ENCODE data around the gene TPD52L1.

Gene TPD52L1, protein sequence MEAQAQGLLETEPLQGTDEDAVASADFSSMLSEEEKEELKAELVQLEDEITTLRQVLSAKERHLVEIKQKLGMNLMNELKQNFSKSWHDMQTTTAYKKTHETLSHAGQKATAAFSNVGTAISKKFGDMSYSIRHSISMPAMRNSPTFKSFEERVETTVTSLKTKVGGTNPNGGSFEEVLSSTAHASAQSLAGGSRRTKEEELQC

DNA sequence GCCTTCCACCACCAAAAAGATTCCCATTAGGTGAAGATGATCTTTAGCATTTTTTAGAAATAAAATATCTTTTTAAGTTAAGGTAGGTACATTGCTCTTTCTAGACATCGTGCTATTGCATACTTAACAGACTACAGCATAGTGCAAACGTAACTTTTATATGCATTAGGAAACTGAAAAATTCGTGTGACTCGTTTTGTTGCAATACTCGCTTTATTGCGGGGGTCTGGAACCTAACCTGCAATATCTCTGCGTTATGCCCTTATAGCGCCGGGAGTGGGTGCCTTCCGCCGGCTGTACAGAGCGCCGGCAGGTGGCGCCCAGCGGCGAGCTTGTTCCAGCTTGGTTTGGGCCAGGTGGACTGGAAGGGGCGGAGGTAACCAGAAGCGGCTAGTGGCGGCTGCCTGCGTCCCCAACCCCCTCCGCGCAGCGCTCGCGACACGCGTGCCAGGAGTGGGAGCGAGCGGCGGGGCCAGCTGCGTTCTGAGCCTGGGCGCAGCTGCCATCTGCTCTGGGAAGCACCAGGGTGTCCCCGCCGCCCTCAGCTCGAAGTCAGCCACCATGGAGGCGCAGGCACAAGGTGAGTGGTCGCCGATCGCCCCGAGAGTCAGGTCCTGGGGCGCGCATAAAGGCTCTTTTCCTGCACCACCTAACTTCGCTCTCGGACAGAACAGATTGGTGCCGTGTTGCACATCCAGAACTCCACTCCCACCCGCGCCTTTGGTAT is at the start of gene TPD52L1:
TPD52L1 (plus strand) TSS at position 383 of the 727 bp plus-strand sequence; CDS start at position 562, 179 bp downstream.
- Mint-ChIP-seq H3K4me3 (peak within 1 kb of the TSS; percentile 69), H3K4me1 (peaks cover 9% of the 10 kb centered on the region), H3K27ac (peak within 1 kb of the TSS; percentile 42), H3K9me3 (no peaks in the 10 kb centered on the region), H3K27me3 (peaks cover 33% of the 10 kb centered on the region), H3K36me3 (no peaks in the 10 kb centered on the region)

DNA sequence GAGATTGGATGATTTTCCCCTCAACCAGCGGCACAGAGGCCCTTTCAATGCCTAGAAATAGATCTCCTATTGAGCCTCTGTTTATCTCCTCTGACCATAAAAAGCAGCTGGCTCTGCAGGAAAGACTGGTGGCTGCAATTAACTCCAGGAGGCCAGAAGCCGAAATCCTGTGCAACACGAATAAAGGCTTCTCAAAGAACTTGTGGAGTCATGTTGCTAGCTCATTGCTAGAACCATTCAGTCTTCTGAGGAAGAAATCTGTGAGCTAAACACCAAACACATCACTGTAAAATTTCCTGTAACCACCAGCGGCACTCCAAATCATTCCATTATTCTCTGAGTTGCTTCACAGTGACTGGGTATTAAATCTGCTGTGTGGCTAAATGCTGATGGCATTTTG is 49.1 kb upstream of the TPD52L1 start:
- no peak overlapping the region for H3K27ac Mint-ChIP-seq
- peaks cover 14% of the 10 kb centered on the region for H3K4me1 Mint-ChIP-seq
- peaks cover 10% of the 10 kb centered on the region for H3K9me3 Mint-ChIP-seq
- H3K4me3 Mint-ChIP-seq = no peak overlapping the region
- H3K27me3 Mint-ChIP-seq = no peaks in the 10 kb centered on the region
- no peaks in the 10 kb centered on the region for H3K36me3 Mint-ChIP-seq

DNA sequence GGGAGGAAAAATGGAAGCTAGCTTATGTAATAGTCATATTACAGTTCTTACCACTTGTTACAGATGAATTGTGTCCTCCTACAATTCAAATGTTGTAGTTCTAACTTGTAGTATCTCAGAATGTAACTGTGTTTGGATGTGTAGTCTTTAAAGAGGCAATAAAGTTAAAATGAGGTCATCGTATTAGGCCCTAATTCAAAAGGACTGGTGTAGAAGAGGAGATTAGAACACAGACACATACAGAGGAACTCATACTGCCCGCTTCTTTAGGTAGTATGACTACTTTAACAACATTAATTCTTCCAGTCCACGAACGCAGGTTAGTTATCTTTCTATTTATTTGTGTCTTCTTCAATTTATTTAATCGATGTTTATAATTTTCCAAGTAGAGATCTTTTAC is 46.5 kb upstream of the TPD52L1 start:
- H3K27ac Mint-ChIP-seq = no peak overlapping the region
- no peaks in the 10 kb centered on the region for H3K4me1 Mint-ChIP-seq
- H3K9me3 Mint-ChIP-seq = peaks cover 32% of the 10 kb centered on the region
- H3K27me3 Mint-ChIP-seq = no peaks in the 10 kb centered on the region
- no peak overlapping the region for H3K4me3 Mint-ChIP-seq
- peaks cover 10% of the 10 kb centered on the region for H3K36me3 Mint-ChIP-seq

DNA sequence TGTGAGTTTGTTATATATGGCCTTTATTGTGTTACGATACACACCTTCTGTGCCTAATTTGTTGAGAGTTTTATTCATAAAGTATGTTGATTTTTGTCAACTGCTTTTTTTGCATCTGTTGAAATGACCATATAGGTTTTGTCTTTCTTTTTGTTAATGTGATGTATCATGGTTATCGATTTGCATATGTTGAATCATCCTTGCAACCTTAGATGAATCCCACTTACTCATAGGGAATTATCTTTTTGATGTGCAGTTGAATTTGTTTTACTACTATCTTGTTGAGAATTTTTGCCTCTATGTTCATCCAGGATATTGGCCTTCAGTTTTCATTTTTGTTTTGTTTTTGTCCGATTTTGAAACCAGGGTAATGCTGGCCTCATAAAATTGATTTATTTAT is 45.7 kb upstream of the TPD52L1 start:
- Mint-ChIP-seq H3K4me3 (no peak overlapping the region), H3K36me3 (peaks cover 10% of the 10 kb centered on the region), H3K4me1 (no peaks in the 10 kb centered on the region), H3K9me3 (peaks cover 32% of the 10 kb centered on the region), H3K27ac (no peak overlapping the region), H3K27me3 (no peaks in the 10 kb centered on the region)

DNA sequence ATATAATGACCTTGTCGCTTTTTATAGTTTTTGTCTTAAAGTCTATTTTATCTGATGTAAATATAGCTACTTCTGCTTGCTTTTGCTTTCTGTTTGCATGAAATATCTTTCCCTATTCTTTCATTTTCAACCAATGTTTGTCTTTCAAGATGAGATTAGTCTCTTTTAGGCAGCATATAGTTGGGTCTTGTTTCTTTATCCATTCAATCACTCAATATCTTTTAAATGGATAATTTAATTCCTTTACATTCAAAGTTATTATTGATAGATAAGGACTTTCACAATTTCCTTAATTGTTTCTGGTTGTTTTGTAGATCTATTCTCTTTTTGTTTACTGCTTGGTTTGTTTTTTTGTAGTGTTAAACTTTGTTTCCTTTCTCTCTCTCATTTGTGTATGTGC is 43.5 kb upstream of the TPD52L1 start:
- Mint-ChIP-seq H3K27me3 (no peaks in the 10 kb centered on the region), H3K27ac (no peak overlapping the region), H3K4me1 (no peaks in the 10 kb centered on the region), H3K4me3 (no peak overlapping the region), H3K36me3 (peaks cover 10% of the 10 kb centered on the region), H3K9me3 (peaks cover 32% of the 10 kb centered on the region)

DNA sequence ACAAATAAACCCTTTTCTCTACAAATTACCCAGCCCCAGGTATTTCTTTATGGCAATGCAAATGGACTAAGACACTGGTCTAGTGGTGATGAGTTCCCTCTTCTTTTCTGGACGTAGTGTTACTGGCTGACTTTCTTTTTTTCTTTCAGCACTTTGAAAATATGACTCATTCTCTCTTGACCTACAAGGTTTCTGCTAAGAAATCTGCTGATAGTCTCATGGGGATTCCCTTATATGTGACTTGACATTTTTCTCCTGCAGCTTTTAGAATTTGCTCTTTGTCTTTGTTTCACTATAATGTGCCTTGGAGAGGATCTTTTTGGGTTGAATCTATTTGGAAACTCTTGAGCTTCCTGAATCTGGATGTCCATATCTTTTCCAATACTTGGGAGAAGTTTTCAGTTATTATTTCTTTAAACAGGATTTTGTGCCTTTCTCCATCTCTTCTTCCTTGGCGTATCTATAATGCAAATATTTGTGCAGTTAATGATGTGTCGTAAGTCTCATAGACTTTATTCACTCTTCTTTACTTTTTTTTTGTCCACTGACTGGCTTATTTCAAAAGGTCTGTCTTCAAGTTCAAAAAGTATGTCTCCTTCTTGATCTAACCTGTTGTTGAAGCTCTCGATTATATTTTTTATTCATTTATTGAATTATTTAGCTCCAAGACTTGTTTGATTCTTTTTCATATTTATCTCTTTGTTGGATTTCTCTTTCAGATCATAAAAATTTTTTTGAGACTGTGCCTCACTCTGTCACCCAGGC is 42.2 kb upstream of the TPD52L1 start:
- peaks cover 32% of the 10 kb centered on the region for H3K9me3 Mint-ChIP-seq
- H3K36me3 Mint-ChIP-seq = peaks cover 10% of the 10 kb centered on the region
- H3K4me3 Mint-ChIP-seq = no peak overlapping the region
- no peak overlapping the region for H3K27ac Mint-ChIP-seq
- no peaks in the 10 kb centered on the region for H3K27me3 Mint-ChIP-seq
- no peaks in the 10 kb centered on the region for H3K4me1 Mint-ChIP-seq

DNA sequence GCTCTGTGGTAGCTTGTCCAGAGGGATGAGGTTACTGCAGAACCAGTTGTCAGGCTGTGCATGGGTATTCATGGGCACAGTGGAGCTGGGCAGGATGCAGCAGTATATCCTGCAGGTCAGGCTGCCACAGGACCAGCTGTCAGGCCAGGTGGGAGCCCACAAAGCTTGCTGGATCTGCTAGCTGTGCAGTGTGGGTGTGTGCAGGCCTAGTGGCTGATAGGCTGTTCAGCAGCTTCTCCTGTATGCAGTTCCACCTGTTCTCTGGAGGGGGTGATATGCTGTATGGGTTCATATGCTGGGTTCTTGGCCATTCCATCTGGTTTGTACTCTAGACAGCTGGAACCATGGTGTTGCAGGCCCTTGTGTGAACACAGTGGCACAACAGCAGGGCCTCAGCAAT is 40.6 kb upstream of the TPD52L1 start:
- Mint-ChIP-seq H3K4me1 (no peaks in the 10 kb centered on the region), H3K9me3 (peaks cover 32% of the 10 kb centered on the region), H3K36me3 (peaks cover 10% of the 10 kb centered on the region), H3K27me3 (no peaks in the 10 kb centered on the region), H3K4me3 (no peak overlapping the region), H3K27ac (no peak overlapping the region)

DNA sequence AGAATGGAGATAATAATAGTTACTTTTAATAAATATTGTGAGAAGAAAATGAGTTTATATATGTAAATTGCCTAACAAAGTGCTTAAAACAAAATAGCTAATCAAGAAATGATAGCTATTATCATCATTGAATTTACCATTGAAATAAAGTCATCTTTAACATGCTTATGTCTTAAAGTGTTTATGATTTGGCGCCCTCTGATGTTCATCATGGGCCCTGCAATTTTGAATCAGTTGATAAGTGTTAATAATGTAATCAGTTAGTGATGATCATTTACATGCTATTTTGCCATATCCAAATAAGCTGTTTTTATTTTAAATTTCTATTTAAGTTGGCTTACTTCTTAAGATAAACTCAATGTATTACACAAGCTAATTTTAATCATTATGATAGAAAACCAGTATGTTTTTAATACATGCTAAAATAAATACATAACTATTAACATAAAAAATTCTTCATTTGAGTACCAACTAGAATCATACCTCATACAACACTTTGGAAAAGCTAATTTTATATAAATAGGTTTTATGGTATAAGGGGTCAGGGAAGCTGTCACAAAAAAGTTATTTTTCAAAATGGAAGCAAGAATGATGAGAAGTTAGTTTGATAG is 39.2 kb upstream of the TPD52L1 start:
- Mint-ChIP-seq H3K4me1 (no peaks in the 10 kb centered on the region), H3K27me3 (no peaks in the 10 kb centered on the region), H3K9me3 (peaks cover 22% of the 10 kb centered on the region), H3K27ac (no peak overlapping the region), H3K36me3 (peaks cover 10% of the 10 kb centered on the region), H3K4me3 (no peak overlapping the region)

DNA sequence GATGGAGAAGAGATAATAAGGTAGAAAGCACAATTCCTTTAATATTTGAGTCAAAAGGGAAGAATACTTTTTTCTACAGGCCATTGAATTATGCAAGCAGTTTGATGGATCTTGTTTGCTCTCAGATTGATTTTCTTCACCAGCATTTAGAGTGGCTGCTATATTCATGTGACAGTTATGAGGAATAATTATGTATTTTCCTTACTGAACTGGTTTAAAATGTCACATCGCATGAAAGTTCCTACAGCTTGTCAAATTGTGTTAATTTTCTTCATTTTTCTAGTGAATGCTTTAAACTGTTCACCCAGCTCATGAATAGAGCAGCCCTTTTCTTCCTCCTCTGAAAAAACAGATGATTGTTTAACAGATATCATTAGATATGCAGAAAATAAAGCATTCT is 37.4 kb upstream of the TPD52L1 start:
- Mint-ChIP-seq H3K9me3 (peaks cover 5% of the 10 kb centered on the region), H3K4me3 (no peak overlapping the region), H3K4me1 (no peaks in the 10 kb centered on the region), H3K27me3 (no peaks in the 10 kb centered on the region), H3K27ac (no peak overlapping the region), H3K36me3 (peaks cover 6% of the 10 kb centered on the region)

DNA sequence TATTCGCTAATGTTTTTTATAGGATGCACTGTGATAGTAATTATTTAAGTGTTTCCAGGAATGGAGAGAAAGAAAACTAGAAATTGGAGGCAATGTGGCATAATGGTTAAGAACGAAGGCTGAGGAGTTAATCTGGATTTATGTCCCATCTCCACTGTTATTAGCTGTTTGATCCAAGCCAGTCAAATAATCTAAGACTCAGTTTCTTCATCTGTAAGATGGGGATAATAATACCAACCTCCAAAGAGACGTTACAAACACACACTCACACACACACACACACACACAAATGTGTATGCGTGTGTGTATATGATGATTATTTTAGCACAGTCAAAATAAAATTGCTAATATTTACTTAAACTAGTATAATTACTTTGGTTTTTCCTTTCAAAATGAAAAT is 36.9 kb upstream of the TPD52L1 start:
- Mint-ChIP-seq H3K9me3 (no peaks in the 10 kb centered on the region), H3K4me1 (no peaks in the 10 kb centered on the region), H3K36me3 (peaks cover under 1% of the 10 kb centered on the region), H3K4me3 (no peak overlapping the region), H3K27ac (no peak overlapping the region), H3K27me3 (peaks cover 2% of the 10 kb centered on the region)

DNA sequence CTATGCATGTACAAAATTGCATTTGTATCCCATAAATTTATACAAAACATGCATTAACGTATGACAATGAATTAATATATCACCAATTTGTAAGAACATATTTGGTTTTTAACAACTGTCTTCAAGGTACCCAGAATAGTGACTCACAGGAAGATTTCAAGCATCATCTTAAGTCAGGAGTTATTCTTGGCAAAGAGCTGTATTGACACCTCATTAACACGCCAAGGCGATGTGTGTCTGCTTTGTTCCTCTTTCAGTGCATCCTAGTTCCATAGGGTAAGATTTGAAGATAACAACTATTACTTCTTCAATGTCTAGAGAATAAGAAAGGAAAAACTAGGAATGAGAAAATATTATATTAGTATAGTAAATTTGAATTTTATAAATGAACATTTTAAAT is 35.8 kb upstream of the TPD52L1 start:
- Mint-ChIP-seq H3K27me3 (peaks cover 2% of the 10 kb centered on the region), H3K9me3 (no peaks in the 10 kb centered on the region), H3K4me3 (no peak overlapping the region), H3K27ac (no peak overlapping the region), H3K4me1 (no peaks in the 10 kb centered on the region), H3K36me3 (no peaks in the 10 kb centered on the region)

DNA sequence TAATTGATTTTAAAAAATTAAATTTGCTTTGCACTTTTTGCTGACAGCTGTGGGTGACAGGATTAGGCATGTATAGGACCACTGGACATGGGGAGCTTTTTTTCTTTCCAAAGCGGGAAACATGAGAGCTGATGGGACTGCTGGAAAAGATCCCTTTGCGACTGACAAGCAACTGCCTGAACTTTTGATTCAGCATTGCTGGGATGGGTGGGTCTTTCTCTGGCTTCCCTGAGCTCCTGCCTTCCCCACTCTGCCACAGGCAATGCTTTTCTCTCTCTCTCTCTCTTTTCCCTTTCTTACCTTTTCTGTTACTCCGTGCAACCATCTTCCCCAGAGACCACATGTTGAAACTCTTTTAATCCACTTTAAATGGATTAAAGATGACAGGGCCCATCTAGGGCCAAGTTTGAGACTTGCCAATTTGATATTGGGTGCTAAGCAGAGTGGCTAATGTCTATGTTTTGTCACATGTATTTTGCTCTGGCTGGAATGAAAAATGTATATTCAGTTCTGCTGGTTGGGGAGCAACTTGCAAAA is 33.5 kb upstream of the TPD52L1 start:
- no peak overlapping the region for H3K27ac Mint-ChIP-seq
- H3K4me3 Mint-ChIP-seq = no peak overlapping the region
- H3K27me3 Mint-ChIP-seq = peaks cover 4% of the 10 kb centered on the region

DNA sequence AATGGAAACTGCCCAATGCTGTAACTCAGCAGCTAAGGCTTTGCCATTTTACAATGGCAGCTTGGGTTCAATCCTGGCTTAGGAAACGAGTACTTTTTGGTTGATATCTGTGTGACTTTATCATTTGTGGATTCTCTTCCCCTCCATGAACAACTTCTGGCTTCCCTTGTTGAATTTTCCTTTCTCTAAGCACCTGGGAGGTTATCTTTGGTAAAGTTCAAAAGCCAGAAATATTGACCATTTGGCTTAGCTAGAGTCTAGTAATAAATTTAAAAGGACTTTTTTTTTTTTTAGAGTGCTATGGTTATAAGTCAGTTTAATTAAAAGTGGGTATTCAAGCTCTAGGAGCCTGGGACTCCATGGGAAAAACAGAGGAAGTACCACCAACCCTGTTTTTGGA is 31.7 kb upstream of the TPD52L1 start:
- Mint-ChIP-seq H3K27ac (no peak overlapping the region), H3K4me3 (no peak overlapping the region), H3K9me3 (no peaks in the 10 kb centered on the region), H3K36me3 (no peaks in the 10 kb centered on the region), H3K27me3 (peaks cover 6% of the 10 kb centered on the region), H3K4me1 (no peaks in the 10 kb centered on the region)

More for the DNA sequence above, 33.5 kb upstream of the TPD52L1 start:
- Mint-ChIP-seq H3K4me1 (no peaks in the 10 kb centered on the region), H3K9me3 (no peaks in the 10 kb centered on the region), H3K36me3 (no peaks in the 10 kb centered on the region)

DNA sequence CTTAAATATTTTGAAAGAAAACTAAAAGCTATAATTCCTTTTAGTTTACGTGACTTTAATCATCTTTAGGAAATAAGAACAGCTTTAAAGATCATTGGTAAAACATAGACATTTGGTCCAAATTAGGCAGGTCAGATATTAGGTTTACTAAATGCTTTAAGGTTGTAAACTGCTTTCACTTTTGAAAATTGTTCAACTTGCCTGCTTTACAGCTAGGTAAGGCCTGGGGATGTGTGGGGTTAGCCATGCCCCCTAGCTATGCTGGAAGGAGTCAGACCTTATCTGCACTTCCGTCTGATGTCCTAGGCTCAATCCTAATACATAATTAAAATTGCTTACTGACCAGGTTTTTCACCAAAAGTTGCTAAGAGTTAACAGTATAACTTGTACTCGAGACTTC is 30.5 kb upstream of the TPD52L1 start:
- no peaks in the 10 kb centered on the region for H3K4me1 Mint-ChIP-seq
- H3K36me3 Mint-ChIP-seq = no peaks in the 10 kb centered on the region
- no peaks in the 10 kb centered on the region for H3K9me3 Mint-ChIP-seq
- no peak overlapping the region for H3K27ac Mint-ChIP-seq
- H3K27me3 Mint-ChIP-seq = peaks cover 6% of the 10 kb centered on the region
- H3K4me3 Mint-ChIP-seq = no peak overlapping the region

DNA sequence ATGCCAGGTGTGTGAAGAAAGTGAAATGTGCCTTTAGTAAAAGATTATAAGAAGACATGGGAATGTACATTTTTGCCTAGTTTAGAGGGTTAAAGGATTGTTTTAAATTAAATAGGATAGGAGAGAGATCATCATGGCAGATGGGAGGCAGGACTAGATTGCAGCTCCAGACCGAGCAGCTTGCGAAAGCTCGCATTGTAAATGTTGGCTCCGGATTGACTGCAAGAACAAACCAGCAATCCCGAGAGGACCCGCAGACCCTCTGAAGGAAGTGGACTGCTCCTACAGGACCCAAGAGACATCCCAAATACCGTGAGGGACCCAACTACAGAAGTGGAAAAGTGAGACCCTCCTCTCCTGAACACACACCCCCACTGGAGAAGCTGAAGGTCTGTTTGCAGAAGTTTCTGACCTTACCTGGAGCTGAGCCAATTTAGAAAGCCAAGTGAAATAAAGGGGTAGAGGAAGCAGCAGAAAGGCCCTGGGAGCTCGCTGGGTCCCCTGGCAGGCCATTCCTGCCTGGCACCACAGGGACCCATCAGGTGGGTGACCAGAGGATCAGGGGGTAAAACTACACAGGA is 30.0 kb upstream of the TPD52L1 start:
- Mint-ChIP-seq H3K27me3 (peaks cover 6% of the 10 kb centered on the region), H3K4me3 (no peak overlapping the region), H3K4me1 (no peaks in the 10 kb centered on the region), H3K36me3 (no peaks in the 10 kb centered on the region), H3K9me3 (no peaks in the 10 kb centered on the region), H3K27ac (no peak overlapping the region)

All from activated naive CD4-positive, alpha-beta T cell treated with anti-CD3 and anti-CD28 coated beads, Interleukin-2, amount 50 U/mL, for 24 hours (primary cell).